GM12875 (cell line): Measurements from ENCODE around the gene SPEM1.

Experiments used
- H3K4me3 ChIP-seq: one replicate; pipeline ENCODE4 v1.5.1; 2011; ENCODE audit warnings: low read depth, low read length, control low read depth
- TF ChIP-seq, protein P1 (sequence below): IDR thresholded peaks from 2 replicates; pipeline ENCODE4 v1.5.1; 2011; ENCODE audit warnings: low read depth, mild to moderate bottlenecking, control low read depth, inconsistent platforms, low read length, moderate library complexity, borderline replicate concordance; ENCODE audit not compliant: insufficient read depth

Gene SPEM1

DNA sequence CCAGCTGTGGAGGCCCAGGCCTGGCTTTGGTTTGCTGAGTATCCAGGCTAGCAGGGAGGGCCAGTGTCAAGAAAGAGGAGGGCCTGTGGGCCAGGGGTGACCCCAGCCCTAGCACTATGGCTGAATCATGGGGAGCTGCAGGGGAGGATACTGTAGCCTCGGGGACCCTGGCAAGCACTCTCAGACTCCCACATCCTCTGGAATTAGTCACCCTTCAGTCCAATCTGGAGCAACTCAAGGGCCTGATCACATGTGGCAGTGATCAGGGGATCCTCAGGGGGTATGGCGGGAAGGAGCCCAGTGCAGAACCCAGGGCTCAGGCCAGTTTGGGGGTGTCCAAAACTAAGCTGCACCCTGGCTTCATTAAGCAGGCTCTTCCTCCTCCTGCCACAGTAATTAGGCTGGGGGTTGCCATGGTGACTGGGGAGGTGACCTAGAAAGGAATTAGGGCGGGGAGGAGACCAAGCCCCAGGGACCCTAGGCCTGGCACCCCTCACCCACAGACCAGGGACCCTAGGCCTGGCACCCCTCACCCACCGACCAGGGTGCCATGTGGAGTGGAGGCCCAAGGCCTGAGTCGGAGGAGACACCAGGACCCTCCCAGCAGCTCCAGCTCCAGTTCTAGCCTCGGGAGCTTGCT, 6.7 kb upstream of the SPEM1 start:
- H3K4me3 ChIP-seq, result no peak overlapping the region
- TF ChIP-seq, protein P1, sequence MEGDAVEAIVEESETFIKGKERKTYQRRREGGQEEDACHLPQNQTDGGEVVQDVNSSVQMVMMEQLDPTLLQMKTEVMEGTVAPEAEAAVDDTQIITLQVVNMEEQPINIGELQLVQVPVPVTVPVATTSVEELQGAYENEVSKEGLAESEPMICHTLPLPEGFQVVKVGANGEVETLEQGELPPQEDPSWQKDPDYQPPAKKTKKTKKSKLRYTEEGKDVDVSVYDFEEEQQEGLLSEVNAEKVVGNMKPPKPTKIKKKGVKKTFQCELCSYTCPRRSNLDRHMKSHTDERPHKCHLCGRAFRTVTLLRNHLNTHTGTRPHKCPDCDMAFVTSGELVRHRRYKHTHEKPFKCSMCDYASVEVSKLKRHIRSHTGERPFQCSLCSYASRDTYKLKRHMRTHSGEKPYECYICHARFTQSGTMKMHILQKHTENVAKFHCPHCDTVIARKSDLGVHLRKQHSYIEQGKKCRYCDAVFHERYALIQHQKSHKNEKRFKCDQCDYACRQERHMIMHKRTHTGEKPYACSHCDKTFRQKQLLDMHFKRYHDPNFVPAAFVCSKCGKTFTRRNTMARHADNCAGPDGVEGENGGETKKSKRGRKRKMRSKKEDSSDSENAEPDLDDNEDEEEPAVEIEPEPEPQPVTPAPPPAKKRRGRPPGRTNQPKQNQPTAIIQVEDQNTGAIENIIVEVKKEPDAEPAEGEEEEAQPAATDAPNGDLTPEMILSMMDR, result no peak

DNA sequence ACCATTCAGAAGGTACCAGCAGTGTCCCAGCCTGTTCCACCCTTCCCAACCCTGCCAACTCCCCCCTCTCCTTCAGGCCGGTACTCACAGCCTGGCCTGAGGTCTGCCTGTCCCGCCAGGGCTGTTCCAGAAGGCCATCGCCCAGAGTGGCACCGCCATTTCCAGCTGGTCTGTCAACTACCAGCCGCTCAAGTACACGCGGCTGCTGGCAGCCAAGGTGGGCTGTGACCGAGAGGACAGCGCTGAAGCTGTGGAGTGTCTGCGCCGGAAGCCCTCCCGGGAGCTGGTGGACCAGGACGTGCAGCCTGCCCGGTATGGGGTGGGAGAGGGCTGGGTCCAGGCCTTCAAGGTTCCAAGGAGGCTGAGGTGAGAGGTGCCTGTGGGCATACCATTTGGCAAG, 5.3 kb upstream of the SPEM1 start:
- TF ChIP-seq, protein P1, result no peak

DNA sequence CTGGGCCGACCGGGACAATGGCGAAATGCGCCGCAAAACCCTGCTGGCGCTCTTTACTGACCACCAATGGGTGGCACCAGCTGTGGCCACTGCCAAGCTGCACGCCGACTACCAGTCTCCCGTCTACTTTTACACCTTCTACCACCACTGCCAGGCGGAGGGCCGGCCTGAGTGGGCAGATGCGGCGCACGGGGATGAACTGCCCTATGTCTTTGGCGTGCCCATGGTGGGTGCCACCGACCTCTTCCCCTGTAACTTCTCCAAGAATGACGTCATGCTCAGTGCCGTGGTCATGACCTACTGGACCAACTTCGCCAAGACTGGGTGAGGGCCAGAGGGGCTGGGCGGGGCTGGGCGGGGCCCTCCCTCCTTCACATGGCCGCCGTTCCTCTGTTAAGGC, 4.3 kb upstream of the SPEM1 start:
- TF ChIP-seq, protein P1, result no peak
- H3K4me3 ChIP-seq, result no peak overlapping the region

More for the DNA sequence above, 5.3 kb upstream of the SPEM1 start:
- no peak overlapping the region for H3K4me3 ChIP-seq

DNA sequence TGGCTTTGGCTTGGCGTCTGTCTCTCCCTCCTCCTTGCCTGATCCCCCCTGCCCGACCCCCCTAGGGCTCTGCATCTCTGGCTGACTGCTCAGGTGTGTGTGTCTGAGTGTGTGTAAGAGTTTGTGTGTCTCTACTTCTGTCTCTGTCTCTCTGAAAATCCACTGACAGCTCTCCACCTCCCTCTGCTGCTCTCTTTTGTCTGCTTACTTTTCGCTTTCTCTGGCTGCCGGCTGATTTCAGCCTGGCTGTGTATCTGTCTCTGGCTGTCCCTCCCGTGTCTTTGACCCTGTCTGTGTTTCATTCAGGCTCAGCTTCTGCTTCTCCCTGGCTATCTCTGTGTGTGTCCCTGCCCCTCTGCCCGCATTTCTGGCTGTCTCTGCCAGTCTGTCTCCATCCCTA, 3.8 kb upstream of the SPEM1 start:
- TF ChIP-seq, protein P1, result 0 out of 2 replicates have a peak, but pooled peaks have one; percentile 18
- H3K4me3 ChIP-seq, result no peak overlapping the region

DNA sequence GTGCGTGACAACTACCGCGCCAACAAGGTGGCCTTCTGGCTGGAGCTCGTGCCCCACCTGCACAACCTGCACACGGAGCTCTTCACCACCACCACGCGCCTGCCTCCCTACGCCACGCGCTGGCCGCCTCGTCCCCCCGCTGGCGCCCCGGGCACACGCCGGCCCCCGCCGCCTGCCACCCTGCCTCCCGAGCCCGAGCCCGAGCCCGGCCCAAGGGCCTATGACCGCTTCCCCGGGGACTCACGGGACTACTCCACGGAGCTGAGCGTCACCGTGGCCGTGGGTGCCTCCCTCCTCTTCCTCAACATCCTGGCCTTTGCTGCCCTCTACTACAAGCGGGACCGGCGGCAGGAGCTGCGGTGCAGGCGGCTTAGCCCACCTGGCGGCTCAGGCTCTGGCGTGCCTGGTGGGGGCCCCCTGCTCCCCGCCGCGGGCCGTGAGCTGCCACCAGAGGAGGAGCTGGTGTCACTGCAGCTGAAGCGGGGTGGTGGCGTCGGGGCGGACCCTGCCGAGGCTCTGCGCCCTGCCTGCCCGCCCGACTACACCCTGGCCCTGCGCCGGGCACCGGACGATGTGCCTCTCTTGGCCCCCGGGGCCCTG, 3.0 kb upstream of the SPEM1 start:
- no peak overlapping the region for H3K4me3 ChIP-seq
- TF ChIP-seq, protein P1, result no peak

DNA sequence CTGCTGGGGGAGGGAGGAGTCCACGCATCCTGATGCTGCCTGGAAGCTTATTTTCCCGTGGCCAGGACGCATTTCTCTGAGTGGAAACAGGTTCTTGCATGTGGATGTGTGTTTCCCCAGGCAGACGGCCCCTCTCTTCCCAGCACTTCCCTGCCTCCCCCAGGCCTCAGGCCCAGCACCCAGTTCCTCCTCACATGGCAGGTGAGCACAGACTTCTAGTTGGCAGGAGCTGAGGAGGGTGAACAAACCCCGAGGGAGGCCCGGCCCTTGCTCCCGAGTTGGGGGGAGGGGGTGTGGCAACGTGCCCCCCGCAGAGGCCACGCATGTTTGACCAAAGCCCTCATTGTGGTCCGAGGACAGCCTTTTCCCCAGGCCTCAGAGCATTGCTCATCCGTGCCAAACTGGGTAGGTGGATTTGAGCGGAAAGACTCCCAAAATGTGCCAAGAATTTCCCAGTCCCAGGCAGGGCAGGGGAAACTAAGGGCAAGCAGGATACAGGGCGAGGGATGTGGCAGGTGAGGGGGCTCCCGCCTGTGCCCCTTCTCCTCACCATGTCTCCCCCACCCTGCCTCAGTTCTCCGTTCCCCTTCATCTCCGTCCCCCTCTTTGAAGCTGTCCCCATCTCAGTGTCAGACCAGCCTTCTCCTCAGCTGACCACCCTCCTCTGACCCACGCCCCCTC, 1.5 kb upstream of the SPEM1 start:
- no peak overlapping the region for H3K4me3 ChIP-seq
- TF ChIP-seq, protein P1, result no peak
